COLO829 (cell line): ENCODE measurements around the gene SERPIND1.

Experiments
- DNase-seq: peaks from one replicate; pipeline ENCODE4 v3.0.0; 2012; ENCODE audit warnings: low spot score

The SERPIND1 gene

GRCh38 chr22:20792966-20793728 lies 19.2 kb downstream of the SERPIND1 start:
- DNase-seq: no peak

- DNase-seq: no peak
Measured at GRCh38 chr22:20793748-20794649, 20.1 kb downstream of the SERPIND1 start.

GRCh38 chr22:20794650-20795413 lies 20.9 kb downstream of the SERPIND1 start:
- DNase-seq: no peak

- no peak for DNase-seq
Measured at GRCh38 chr22:20796731-20797130, 22.8 kb downstream of the SERPIND1 start.

GRCh38 chr22:20798218-20798617 lies 24.3 kb downstream of the SERPIND1 start:
- DNase-seq: no peak

- DNase-seq: no peak
Measured at GRCh38 chr22:20798974-20799373, 25.1 kb downstream of the SERPIND1 start.

- no peak for DNase-seq
Measured at GRCh38 chr22:20799449-20799848, 25.5 kb downstream of the SERPIND1 start.

- DNase-seq: no peak
Measured at GRCh38 chr22:20802452-20802851, 28.5 kb downstream of the SERPIND1 start.

GRCh38 chr22:20802922-20803553 lies 29.1 kb downstream of the SERPIND1 start:
- DNase-seq: no peak

GRCh38 chr22:20803696-20804324 lies 29.9 kb downstream of the SERPIND1 start:
- DNase-seq: no peak

GRCh38 chr22:20804650-20805049 lies 30.7 kb downstream of the SERPIND1 start:
- no peak for DNase-seq

GRCh38 chr22:20805972-20806471 lies 32.1 kb downstream of the SERPIND1 start:
- DNase-seq: no peak

- peak; percentile 90 for DNase-seq
Measured at GRCh38 chr22:20807315-20807752, 33.4 kb downstream of the SERPIND1 start.

GRCh38 chr22:20808844-20809243 lies 34.9 kb downstream of the SERPIND1 start:
- no peak for DNase-seq

- DNase-seq: no peak
Measured at GRCh38 chr22:20809538-20810185, 35.7 kb downstream of the SERPIND1 start.

- DNase-seq: no peak
Measured at GRCh38 chr22:20810645-20811044, 36.7 kb downstream of the SERPIND1 start.

- no peak for DNase-seq
Measured at GRCh38 chr22:20811171-20811570, 37.3 kb downstream of the SERPIND1 start.

- no peak for DNase-seq
Measured at GRCh38 chr22:20811971-20812660, 38.2 kb downstream of the SERPIND1 start.

- no peak for DNase-seq
Measured at GRCh38 chr22:20813056-20813455, 39.1 kb downstream of the SERPIND1 start.

- no peak for DNase-seq
Measured at GRCh38 chr22:20814221-20814808, 40.4 kb downstream of the SERPIND1 start.
